HL-60 (cell line): ENCODE data around the gene MACO1.

ENCODE experiments used
- DNase-seq, 2 experiments: peaks; one replicate each; pipeline ENCODE4 v3.0.0-alpha.2; 2010 to 2020; ENCODE audit warnings: low read depth in 1 of 2, low spot score in 1 of 2
- H3K27ac ChIP-seq: fragments of 250-450 bp; sonication (Bioruptor Pico); replicated peaks from 2 replicates; pipeline ENCODE4 v1.5.1; 2020; ENCODE audit warnings: mild to moderate bottlenecking, moderate library complexity
- H3K27me3 ChIP-seq: fragments of 250-450 bp; sonication (Bioruptor Pico); 2 replicates; pipeline ENCODE4 v1.5.1; 2021; ENCODE audit warnings: mild to moderate bottlenecking, moderate library complexity; ENCODE audit not compliant: insufficient read depth, poor library complexity, severe bottlenecking
- H3K4me3 ChIP-seq: replicated peaks from 2 replicates; pipeline ENCODE4 v1.5.1; 2011; ENCODE audit warnings: mild to moderate bottlenecking, control low read depth, low read length; ENCODE audit not compliant: insufficient read depth
- CTCF ChIP-seq: IDR thresholded peaks from one replicate; pipeline ENCODE4 v1.5.1; 2011; ENCODE audit warnings: low read length, control low read depth, inconsistent platforms; ENCODE audit not compliant: insufficient read depth
- GABPA ChIP-seq: IDR thresholded peaks from 2 replicates; pipeline ENCODE4 v1.6.1; 2012; ENCODE audit warnings: low read depth
- POLR2AphosphoS5 ChIP-seq: IDR thresholded peaks from 2 replicates; pipeline ENCODE4 v1.6.1; 2012; ENCODE audit warnings: low read depth
- REST ChIP-seq: IDR thresholded peaks from 2 replicates; pipeline ENCODE4 v1.6.1; 2012; ENCODE audit warnings: low read depth; ENCODE audit not compliant: insufficient replicate concordance
- SPI1 ChIP-seq: IDR thresholded peaks from 2 replicates; pipeline ENCODE4 v1.6.1; 2012; ENCODE audit warnings: low read depth, mild to moderate bottlenecking, borderline replicate concordance

Gene MACO1

GRCh38 chr1:25445993-25446538 lies 15.4 kb downstream of the MACO1 start:
- H3K4me3 ChIP-seq, result no peak overlapping the region
- no peak overlapping the region for H3K27ac ChIP-seq
- TF ChIP-seq SPI1, result peak; percentile 25; the same call in 1 of the 2 replicates
- TF ChIP-seq CTCF, result no peak
- H3K27me3 ChIP-seq, result no peaks in the 10 kb centered on the region
- no peak for DNase-seq

- Histone ChIP-seq H3K27me3 (no peaks in the 10 kb centered on the region), H3K27ac (no peak overlapping the region), H3K4me3 (no peak overlapping the region)
- DNase-seq, result no peak
- TF ChIP-seq GABPA (no peak), POLR2AphosphoS5 (no peak)
Measured at GRCh38 chr1:25447547-25447946, 16.9 kb downstream of the MACO1 start.

- Histone ChIP-seq H3K27ac (no peak overlapping the region), H3K4me3 (no peak overlapping the region), H3K27me3 (no peaks in the 10 kb centered on the region)
- no peak for DNase-seq
- TF ChIP-seq GABPA (no peak), SPI1 (no peak), REST (no peak), POLR2AphosphoS5 (no peak), CTCF (no peak)
Measured at GRCh38 chr1:25450891-25451290, 20.2 kb downstream of the MACO1 start.

- H3K27ac ChIP-seq, result no peak overlapping the region
- no peaks in the 10 kb centered on the region for H3K27me3 ChIP-seq
- DNase-seq, result no peak
- no peak overlapping the region for H3K4me3 ChIP-seq
- TF ChIP-seq GABPA, result no peak
- TF ChIP-seq SPI1, result peak; percentile 5; the same call in 1 of the 2 replicates
- no peak for TF ChIP-seq REST
Measured at GRCh38 chr1:25451908-25452307, 21.2 kb downstream of the MACO1 start.

GRCh38 chr1:25456502-25456901 lies 25.8 kb downstream of the MACO1 start:
- Histone ChIP-seq H3K27ac (peak overlapping the region; percentile 45), H3K27me3 (no peaks in the 10 kb centered on the region), H3K4me3 (no peak overlapping the region)
- peak; percentile 66 to 79 for DNase-seq
- TF ChIP-seq SPI1 (no peak), CTCF (no peak), REST (no peak), POLR2AphosphoS5 (no peak), GABPA (no peak)
